HG02852 (cell line): ENCODE results near the gene ALOX15B.

Experiments
- ATAC-seq: cut with Tn5 transposase; IDR thresholded peaks from one replicate; pipeline ENCODE4 v1.9.1; 2021; ENCODE audit warnings: mild to moderate bottlenecking, moderate library complexity; ENCODE audit not compliant: unreplicated experiment

The ALOX15B gene

GRCh38 chr17:8039611-8040168, 831 bp downstream of the ALOX15B start:
- ATAC-seq: no peak

- ATAC-seq: no peak
Observed at GRCh38 chr17:8041249-8041928, 2.5 kb downstream of the ALOX15B start.

GRCh38 chr17:8041979-8042378, 3.1 kb downstream of the ALOX15B start:
- no peak for ATAC-seq

GRCh38 chr17:8044819-8045810, 6.3 kb downstream of the ALOX15B start:
- ATAC-seq: no peak

- no peak for ATAC-seq
Observed at GRCh38 chr17:8046306-8046928, 7.6 kb downstream of the ALOX15B start.

- no peak for ATAC-seq
Observed at GRCh38 chr17:8046929-8047768, 8.3 kb downstream of the ALOX15B start.

- ATAC-seq: no peak
Observed at GRCh38 chr17:8047769-8048110, 8.9 kb downstream of the ALOX15B start.

GRCh38 chr17:8048236-8048635, 9.4 kb downstream of the ALOX15B start:
- ATAC-seq: no peak

GRCh38 chr17:8048736-8049135, 9.9 kb downstream of the ALOX15B start:
- no peak for ATAC-seq

- no peak for ATAC-seq
Observed at GRCh38 chr17:8051831-8052230, 13.0 kb downstream of the ALOX15B start.

- no peak for ATAC-seq
Observed at GRCh38 chr17:8052256-8053252, 13.7 kb downstream of the ALOX15B start.

- no peak for ATAC-seq
Observed at GRCh38 chr17:8053600-8053999, 14.7 kb downstream of the ALOX15B start.

- no peak for ATAC-seq
Observed at GRCh38 chr17:8055851-8056231, 17.0 kb downstream of the ALOX15B start.

- no peak for ATAC-seq
Observed at GRCh38 chr17:8056232-8056975, 17.5 kb downstream of the ALOX15B start.

GRCh38 chr17:8056976-8057625, 18.2 kb downstream of the ALOX15B start:
- no peak for ATAC-seq

GRCh38 chr17:8057691-8058114, 18.8 kb downstream of the ALOX15B start:
- ATAC-seq: no peak

GRCh38 chr17:8059131-8059530, 20.3 kb downstream of the ALOX15B start:
- no peak for ATAC-seq

GRCh38 chr17:8060274-8060673, 21.4 kb downstream of the ALOX15B start:
- ATAC-seq: no peak
